Measurements from ENCODE around the gene SH2B3. TPM values are rescaled to one million over a fixed set of nuclear protein-coding genes. Genes with fewer than 3 reads are reported as not detected.
A peak's percentile ranks its signal among the peaks of the same experiment; 100 is the strongest.

The SH2B3 gene
- total and polyA plus RNA-seq, 2 donors, result 8.4 to 9.1 TPM

GRCh38 chr12:111405149-111405858 is 419 bp upstream of the SH2B3 start:
- Histone ChIP-seq H3K4me3 (ENCODE audit: low read length in 2 of 2) (peak overlapping the region; percentile 43 to 88), H3K9me3 (ENCODE audit: control insufficient read depth in 2 of 2, insufficient read depth in 1 of 2, low read length in 1 of 2) (no peaks in the 10 kb centered on the region), H3K36me3 (ENCODE audit: control insufficient read depth in 2 of 2, insufficient read depth in 2 of 2, low read length in 1 of 2) (peaks cover 3 to 7% of the 10 kb centered on the region in 2 donors), H3K27ac (ENCODE audit: low read depth in 1 of 2, low read length in 1 of 2) (peak overlapping the region; percentile 73 to 91), H3K27me3 (ENCODE audit: control insufficient read depth in 2 of 2, insufficient read depth in 1 of 2, low read length in 1 of 2) (peaks cover 3 to 17% of the 10 kb centered on the region in 2 donors), H3K4me1 (ENCODE audit: control insufficient read depth in 2 of 2, insufficient read depth in 2 of 2, low read length in 2 of 2) (peaks cover 35 to 69% of the 10 kb centered on the region in 2 donors)
- DNase-seq (ENCODE audit: low read depth in 6 of 9, low spot score in 9 of 9), result peak; percentile 90 to 98 (median 93)
- WGBS, result 1% methylated on average over 59 of the region's 59 CpGs

GRCh38 chr12:111406474-111407376 is 1.0 kb downstream of the SH2B3 start:
- Histone ChIP-seq H3K27ac (ENCODE audit: low read depth in 1 of 2, low read length in 1 of 2) (peak overlapping the region; percentile 80 to 91), H3K9me3 (ENCODE audit: control insufficient read depth in 2 of 2, insufficient read depth in 1 of 2, low read length in 1 of 2) (no peaks in the 10 kb centered on the region), H3K4me3 (ENCODE audit: low read length in 2 of 2) (peak overlapping the region; percentile 88 to 89), H3K27me3 (ENCODE audit: control insufficient read depth in 2 of 2, insufficient read depth in 1 of 2, low read length in 1 of 2) (peaks cover 3 to 17% of the 10 kb centered on the region in 2 donors), H3K4me1 (ENCODE audit: control insufficient read depth in 2 of 2, insufficient read depth in 2 of 2, low read length in 2 of 2) (peaks cover 38 to 83% of the 10 kb centered on the region in 2 donors), H3K36me3 (ENCODE audit: control insufficient read depth in 2 of 2, insufficient read depth in 2 of 2, low read length in 1 of 2) (peaks cover 3 to 7% of the 10 kb centered on the region in 2 donors)
- DNase-seq (ENCODE audit: low read depth in 6 of 9, low spot score in 9 of 9), result peak in 1 of 9 donors; percentile 58
- 3% methylated on average over 34 of the region's 34 CpGs for WGBS

GRCh38 chr12:111407377-111408115 is 1.8 kb downstream of the SH2B3 start:
- Histone ChIP-seq H3K36me3 (ENCODE audit: control insufficient read depth in 2 of 2, insufficient read depth in 2 of 2, low read length in 1 of 2) (peaks cover 3 to 7% of the 10 kb centered on the region in 2 donors), H3K4me1 (ENCODE audit: control insufficient read depth in 2 of 2, insufficient read depth in 2 of 2, low read length in 2 of 2) (peaks cover 44 to 91% of the 10 kb centered on the region in 2 donors), H3K27ac (ENCODE audit: low read depth in 1 of 2, low read length in 1 of 2) (peak overlapping the region; percentile 37 to 68), H3K9me3 (ENCODE audit: control insufficient read depth in 2 of 2, insufficient read depth in 1 of 2, low read length in 1 of 2) (no peaks in the 10 kb centered on the region), H3K27me3 (ENCODE audit: control insufficient read depth in 2 of 2, insufficient read depth in 1 of 2, low read length in 1 of 2) (peaks cover 3 to 17% of the 10 kb centered on the region in 2 donors), H3K4me3 (ENCODE audit: low read length in 2 of 2) (peak overlapping the region; percentile 88 to 89)
- DNase-seq (ENCODE audit: low read depth in 6 of 9, low spot score in 9 of 9), result no peak
- WGBS, result 56% methylated on average over 9 of the region's 9 CpGs

GRCh38 chr12:111408116-111408440 is 2.4 kb downstream of the SH2B3 start:
- peaks cover 44 to 92% of the 10 kb centered on the region in 2 donors for H3K4me1 ChIP-seq (ENCODE audit: control insufficient read depth in 2 of 2, insufficient read depth in 2 of 2, low read length in 2 of 2)

GRCh38 chr12:111408686-111409402 is 3.1 kb downstream of the SH2B3 start:
- Histone ChIP-seq H3K27ac (ENCODE audit: low read depth in 1 of 2, low read length in 1 of 2) (peak overlapping the region in 1 of 2 donors; percentile 25), H3K27me3 (ENCODE audit: control insufficient read depth in 2 of 2, insufficient read depth in 1 of 2, low read length in 1 of 2) (peaks cover 3 to 7% of the 10 kb centered on the region in 2 donors), H3K36me3 (ENCODE audit: control insufficient read depth in 2 of 2, insufficient read depth in 2 of 2, low read length in 1 of 2) (peaks cover 3 to 7% of the 10 kb centered on the region in 2 donors), H3K4me3 (ENCODE audit: low read length in 2 of 2) (no peak overlapping the region), H3K9me3 (ENCODE audit: control insufficient read depth in 2 of 2, insufficient read depth in 1 of 2, low read length in 1 of 2) (no peaks in the 10 kb centered on the region), H3K4me1 (ENCODE audit: control insufficient read depth in 2 of 2, insufficient read depth in 2 of 2, low read length in 2 of 2) (peaks cover 44 to 92% of the 10 kb centered on the region in 2 donors)
- 82% methylated on average over 4 of the region's 4 CpGs for WGBS
- peak in 1 of 9 donors; percentile 25 for DNase-seq (ENCODE audit: low read depth in 6 of 9, low spot score in 9 of 9)

More at GRCh38 chr12:111408116-111408440, 2.4 kb downstream of the SH2B3 start:
- peaks cover 3 to 14% of the 10 kb centered on the region in 2 donors for H3K27me3 ChIP-seq (ENCODE audit: control insufficient read depth in 2 of 2, insufficient read depth in 1 of 2, low read length in 1 of 2)
- peaks cover 3 to 7% of the 10 kb centered on the region in 2 donors for H3K36me3 ChIP-seq (ENCODE audit: control insufficient read depth in 2 of 2, insufficient read depth in 2 of 2, low read length in 1 of 2)
- H3K27ac ChIP-seq (ENCODE audit: low read depth in 1 of 2, low read length in 1 of 2), result no peak overlapping the region
- peak overlapping the region in 1 of 2 donors; percentile 89 for H3K4me3 ChIP-seq (ENCODE audit: low read length in 2 of 2)
- no peaks in the 10 kb centered on the region for H3K9me3 ChIP-seq (ENCODE audit: control insufficient read depth in 2 of 2, insufficient read depth in 1 of 2, low read length in 1 of 2)
- WGBS, result 98% methylated on average over 1 of the region's 1 CpG
- DNase-seq (ENCODE audit: low read depth in 6 of 9, low spot score in 9 of 9), result no peak

- peaks cover 2 to 7% of the 10 kb centered on the region in 2 donors for H3K27me3 ChIP-seq (ENCODE audit: control insufficient read depth in 2 of 2, insufficient read depth in 1 of 2, low read length in 1 of 2)
- H3K4me3 ChIP-seq (ENCODE audit: low read length in 2 of 2), result peak overlapping the region in 1 of 2 donors; percentile 8
These were observed 3.7 kb downstream of the SH2B3 start for GRCh38 chr12:111409403-111409779.

GRCh38 chr12:111409780-111410430 is 4.2 kb downstream of the SH2B3 start:
- Histone ChIP-seq H3K27ac (ENCODE audit: low read depth in 1 of 2, low read length in 1 of 2) (peak overlapping the region; percentile 32 to 42), H3K9me3 (ENCODE audit: control insufficient read depth in 2 of 2, insufficient read depth in 1 of 2, low read length in 1 of 2) (no peaks in the 10 kb centered on the region), H3K27me3 (ENCODE audit: control insufficient read depth in 2 of 2, insufficient read depth in 1 of 2, low read length in 1 of 2) (peaks cover 0 to 4% of the 10 kb centered on the region in 2 donors), H3K36me3 (ENCODE audit: control insufficient read depth in 2 of 2, insufficient read depth in 2 of 2, low read length in 1 of 2) (peaks cover 3 to 7% of the 10 kb centered on the region in 2 donors), H3K4me1 (ENCODE audit: control insufficient read depth in 2 of 2, insufficient read depth in 2 of 2, low read length in 2 of 2) (peaks cover 42 to 82% of the 10 kb centered on the region in 2 donors), H3K4me3 (ENCODE audit: low read length in 2 of 2) (peak overlapping the region in 1 of 2 donors; percentile 8)
- DNase-seq (ENCODE audit: low read depth in 6 of 9, low spot score in 9 of 9), result peak in 1 of 9 donors; percentile 25
- WGBS, result 44% methylated on average over 14 of the region's 14 CpGs

More at GRCh38 chr12:111409403-111409779, 3.7 kb downstream of the SH2B3 start:
- no peak for DNase-seq (ENCODE audit: low read depth in 6 of 9, low spot score in 9 of 9)
- peaks cover 44 to 87% of the 10 kb centered on the region in 2 donors for H3K4me1 ChIP-seq (ENCODE audit: control insufficient read depth in 2 of 2, insufficient read depth in 2 of 2, low read length in 2 of 2)
- 24% methylated on average over 15 of the region's 15 CpGs for WGBS
- H3K9me3 ChIP-seq (ENCODE audit: control insufficient read depth in 2 of 2, insufficient read depth in 1 of 2, low read length in 1 of 2), result no peaks in the 10 kb centered on the region
- peaks cover 3 to 7% of the 10 kb centered on the region in 2 donors for H3K36me3 ChIP-seq (ENCODE audit: control insufficient read depth in 2 of 2, insufficient read depth in 2 of 2, low read length in 1 of 2)
- peak overlapping the region in 1 of 2 donors; percentile 42 for H3K27ac ChIP-seq (ENCODE audit: low read depth in 1 of 2, low read length in 1 of 2)

Measured in thymus (tissue), 11 donors.